ENCODE data around the gene PEPD. TPM values are rescaled to one million over a fixed set of nuclear protein-coding genes. Genes with fewer than 3 reads are reported as not detected.
"Not testable (repeated sequence)": the region's sequence is repeated elsewhere in the genome, so short reads cannot be mapped to it uniquely, and the experiment has no call there.

The PEPD gene
- total RNA-seq, 4 donors from 2014 or later: 40.1 to 61.4 (median 53.4) TPM

GRCh38 chr19:33557196-33557595 is 35.6 kb upstream of the PEPD start:
- no peaks in the 10 kb centered on the region for H3K9me3 ChIP-seq
- DNase-seq: no peak
- WGBS, 2 donors: 72 to 84% methylated on average over 9 of the region's 10 CpGs
- intact Hi-C loops (cut with DNase I): no loop called here
- H3K4me1 ChIP-seq: peaks cover 0 to 19% (median 0%) of the 10 kb centered on the region in 3 donors
- no peaks in the 10 kb centered on the region for H3K36me3 ChIP-seq
- no peak overlapping the region for H3K27ac ChIP-seq
- no peak overlapping the region for H3K4me3 ChIP-seq
- H3K27me3 ChIP-seq: peaks cover 0 to 8% (median 0%) of the 10 kb centered on the region in 4 donors
- TF ChIP-seq POLR2A (IDR thresholded peaks at IDR 0.05): no peak
- TF ChIP-seq, protein P1, sequence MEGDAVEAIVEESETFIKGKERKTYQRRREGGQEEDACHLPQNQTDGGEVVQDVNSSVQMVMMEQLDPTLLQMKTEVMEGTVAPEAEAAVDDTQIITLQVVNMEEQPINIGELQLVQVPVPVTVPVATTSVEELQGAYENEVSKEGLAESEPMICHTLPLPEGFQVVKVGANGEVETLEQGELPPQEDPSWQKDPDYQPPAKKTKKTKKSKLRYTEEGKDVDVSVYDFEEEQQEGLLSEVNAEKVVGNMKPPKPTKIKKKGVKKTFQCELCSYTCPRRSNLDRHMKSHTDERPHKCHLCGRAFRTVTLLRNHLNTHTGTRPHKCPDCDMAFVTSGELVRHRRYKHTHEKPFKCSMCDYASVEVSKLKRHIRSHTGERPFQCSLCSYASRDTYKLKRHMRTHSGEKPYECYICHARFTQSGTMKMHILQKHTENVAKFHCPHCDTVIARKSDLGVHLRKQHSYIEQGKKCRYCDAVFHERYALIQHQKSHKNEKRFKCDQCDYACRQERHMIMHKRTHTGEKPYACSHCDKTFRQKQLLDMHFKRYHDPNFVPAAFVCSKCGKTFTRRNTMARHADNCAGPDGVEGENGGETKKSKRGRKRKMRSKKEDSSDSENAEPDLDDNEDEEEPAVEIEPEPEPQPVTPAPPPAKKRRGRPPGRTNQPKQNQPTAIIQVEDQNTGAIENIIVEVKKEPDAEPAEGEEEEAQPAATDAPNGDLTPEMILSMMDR (IDR thresholded peaks at IDR 0.05): no peak

DNA sequence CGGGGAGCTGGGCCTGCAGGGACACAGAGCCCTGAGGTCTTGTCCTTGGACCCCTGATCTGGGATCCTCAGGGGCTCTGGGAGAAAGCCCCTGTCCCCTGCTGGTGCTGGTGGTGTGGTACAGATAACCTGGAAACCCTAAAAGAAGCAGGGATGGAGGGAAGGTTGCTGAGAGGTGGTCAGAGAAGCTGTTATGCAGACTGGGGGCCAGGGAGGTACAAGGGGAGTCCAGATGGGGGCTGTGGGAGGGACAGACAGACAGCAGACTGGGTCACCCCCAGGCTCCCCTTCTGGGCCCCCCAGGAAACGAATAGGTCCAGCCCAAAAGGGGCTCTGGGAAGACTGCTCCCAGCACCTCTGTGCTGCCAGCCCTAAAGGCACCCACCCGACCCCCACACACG is 34.7 kb upstream of the PEPD start:
- Histone ChIP-seq H3K36me3 (no peaks in the 10 kb centered on the region), H3K4me3 (no peak overlapping the region), H3K27ac (no peak overlapping the region), H3K4me1 (peaks cover 0 to 19% (median 0%) of the 10 kb centered on the region in 3 donors), H3K27me3 (peaks cover 0 to 8% (median 0%) of the 10 kb centered on the region in 4 donors), H3K9me3 (no peaks in the 10 kb centered on the region)
- 67% methylated on average over 1 of the region's 4 CpGs; no CpG with 5 or more reads in 1 of the 2 donors for WGBS, 2 donors
- intact Hi-C loops (cut with DNase I): no loop called here
- TF ChIP-seq, protein P1 (IDR thresholded peaks at IDR 0.05): no peak
- no peak for TF ChIP-seq POLR2A (IDR thresholded peaks at IDR 0.05)
- no peak for DNase-seq

DNA sequence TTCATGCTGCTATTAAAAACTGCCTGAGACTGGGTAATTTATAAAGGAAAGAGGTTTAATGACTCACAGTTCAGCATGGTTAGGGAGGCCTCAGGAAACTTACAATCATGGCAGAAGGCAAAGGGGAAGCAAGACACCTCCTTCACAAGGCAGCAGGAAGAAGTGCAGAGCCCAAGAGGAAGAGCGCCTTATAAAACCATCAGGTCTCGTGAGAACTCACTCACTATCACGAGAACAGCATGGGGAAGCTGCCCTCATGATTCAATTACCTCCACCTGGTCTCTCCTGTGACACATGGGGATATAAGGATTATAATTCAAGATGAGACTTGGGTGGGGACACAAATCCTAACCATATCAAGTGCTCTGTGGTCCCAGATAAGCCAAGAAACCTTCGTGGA is 34.1 kb upstream of the PEPD start:
- H3K27me3 ChIP-seq; DNase-seq; H3K27ac ChIP-seq; H3K9me3 ChIP-seq; H3K4me3 ChIP-seq; intact Hi-C loops (cut with DNase I); H3K36me3 ChIP-seq: not testable (repeated sequence)
- whole genome bisulfite sequencing, 2 donors: 58 to 60% methylated on average over 4 of the region's 4 CpGs
- H3K4me1 ChIP-seq: peaks cover 0 to 19% (median 0%) of the 10 kb centered on the region in 3 donors

GRCh38 chr19:33554821-33555220 is 33.2 kb upstream of the PEPD start:
- no peaks in the 10 kb centered on the region for H3K9me3 ChIP-seq
- H3K27me3 ChIP-seq: peaks cover 0 to 8% (median 0%) of the 10 kb centered on the region in 4 donors
- 81 to 84% methylated on average over 6 to 7 of the region's 7 CpGs for WGBS, 2 donors
- no peak for TF ChIP-seq POLR2A (IDR thresholded peaks at IDR 0.05)
- TF ChIP-seq, protein P1 (IDR thresholded peaks at IDR 0.05): no peak
- peaks cover 0 to 19% (median 0%) of the 10 kb centered on the region in 3 donors for H3K4me1 ChIP-seq
- no peak overlapping the region for H3K4me3 ChIP-seq
- intact Hi-C loops (cut with DNase I): no loop called here
- no peaks in the 10 kb centered on the region for H3K36me3 ChIP-seq
- DNase-seq: no peak
- H3K27ac ChIP-seq: no peak overlapping the region

DNA sequence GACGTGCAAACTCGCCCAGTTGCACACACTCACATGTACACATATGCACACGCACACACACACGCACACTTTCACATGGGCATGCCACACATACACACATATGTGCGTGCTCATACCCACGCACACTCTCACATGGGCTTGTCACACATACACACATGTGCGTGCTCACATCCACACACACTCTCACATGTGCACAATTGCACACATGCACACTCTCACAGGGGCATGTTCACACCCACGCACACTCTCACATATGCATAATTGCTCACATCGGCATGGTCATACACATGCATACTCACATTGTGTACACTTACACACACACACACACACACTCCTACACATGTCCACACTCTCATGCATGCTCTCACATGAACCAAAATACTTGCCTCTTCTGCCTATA is 32.8 kb upstream of the PEPD start:
- H3K36me3 ChIP-seq: no peaks in the 10 kb centered on the region
- WGBS, 2 donors: 89 to 93% methylated on average over 9 of the region's 9 CpGs
- no peaks in the 10 kb centered on the region for H3K9me3 ChIP-seq
- TF ChIP-seq, protein P1 (IDR thresholded peaks at IDR 0.05): no peak
- no peak for TF ChIP-seq POLR2A (IDR thresholded peaks at IDR 0.05)
- H3K4me1 ChIP-seq: peaks cover 0 to 18% (median 0%) of the 10 kb centered on the region in 3 donors
- peaks cover 0 to 8% (median 0%) of the 10 kb centered on the region in 4 donors for H3K27me3 ChIP-seq
- no peak overlapping the region for H3K27ac ChIP-seq
- intact Hi-C loops (cut with DNase I): no loop called here
- no peak for DNase-seq
- no peak overlapping the region for H3K4me3 ChIP-seq

Measured in esophagus squamous epithelium (tissue), 5 donors.